Endothelial cell of coronary artery (primary cell): ENCODE results near the gene HAO2. TPM values are rescaled to one million over a fixed set of nuclear protein-coding genes. Genes with fewer than 3 reads are reported as not detected.

ENCODE experiments used
- total RNA-seq: library from RNA; depleted of rRNA; stranded (reverse); fragments of >200 nt; gene quantifications from 2 replicates; pipeline ENCODE4 v1.2.3, GENCODE V29; 2014

Gene HAO2
- not detected in 2 replicates for total RNA-seq

DNA sequence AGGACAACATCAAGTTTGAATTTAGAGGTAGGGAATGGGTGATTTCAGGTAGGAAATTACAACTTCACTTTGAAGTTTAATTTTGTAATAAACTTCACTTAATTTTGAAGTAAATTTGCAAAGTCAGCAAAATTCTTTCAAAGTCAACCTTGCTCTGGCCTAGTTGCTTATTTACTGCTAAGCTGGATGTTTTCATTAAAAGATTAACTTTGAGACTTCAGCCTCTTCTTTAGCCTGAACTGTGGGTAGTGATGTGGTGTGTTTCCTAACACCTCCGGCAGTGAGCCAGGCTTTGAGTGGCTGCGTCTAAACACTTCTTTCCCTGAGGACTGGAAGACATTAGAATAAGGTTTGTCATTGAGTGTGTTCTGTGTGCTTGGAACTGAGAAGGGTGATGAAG, at the start of gene HAO2:
HAO2 (plus strand) TSS at position 232 of the 400 bp plus-strand sequence. CDS start 12,301 bp downstream, outside the sequence.

DNA sequence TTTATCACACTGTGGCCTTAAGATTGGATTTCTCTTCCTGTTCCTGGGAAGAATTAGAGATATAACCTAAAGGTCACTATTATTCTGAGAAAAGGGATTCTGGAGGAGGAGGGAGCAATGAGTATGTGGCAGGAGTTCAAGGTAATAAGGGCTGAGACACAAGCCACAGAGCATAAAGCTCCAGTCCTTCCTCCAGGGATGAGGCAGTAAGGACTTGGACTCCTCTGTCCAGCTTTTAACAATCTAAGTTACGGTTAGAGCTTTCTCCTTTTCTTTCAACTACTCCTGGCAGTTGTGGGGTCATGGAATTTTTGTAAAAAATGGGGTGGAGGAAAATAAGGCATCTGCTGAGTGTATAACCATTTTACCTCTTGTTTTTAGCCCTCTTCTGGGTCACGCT, 46.4 kb downstream of the HAO2 start, which contains the start of gene HSD3B2:
HSD3B2 (plus strand) TSS at position 201 of the 400 bp plus-strand sequence. CDS start 270 bp downstream, outside the sequence.

Other genes starting within 250 kb of the HAO2 start
- 12.7 and 12.8 TPM in 2 replicates for gene WARS2, start 228.1 kb upstream of the HAO2 start, total RNA-seq
- not detected in 2 replicates for gene HSD3B2, start 46.4 kb downstream of the HAO2 start, total RNA-seq
- not detected in 2 replicates for gene HSD3B1, start 138.4 kb downstream of the HAO2 start, total RNA-seq